HG03432 (cell line): ENCODE data around the gene SIRPB1.
"Not testable (repeated sequence)": the region's sequence is repeated elsewhere in the genome, so short reads cannot be mapped to it uniquely, and the experiment has no call there.

Experiments
- ATAC-seq: cut with Tn5 transposase; IDR thresholded peaks from one replicate; pipeline ENCODE4 v1.9.1; 2021; ENCODE audit warnings: mild to moderate bottlenecking, moderate library complexity; ENCODE audit not compliant: unreplicated experiment

SIRPB1 gene

GRCh38 chr20:1619861-1620444 is at the start of gene SIRPB1:
SIRPB1 (minus strand) TSS chr20:1620009; CDS start chr20:1619944, 65 bp downstream.
- no peak for ATAC-seq

- no peak for ATAC-seq
Observed at GRCh38 chr20:1669304-1669703, 49.5 kb upstream of the SIRPB1 start.

- ATAC-seq = no peak
Observed at GRCh38 chr20:1667502-1668085, 47.8 kb upstream of the SIRPB1 start.

GRCh38 chr20:1666802-1667201 is 47.0 kb upstream of the SIRPB1 start:
- no peak for ATAC-seq

GRCh38 chr20:1665345-1665744 is 45.5 kb upstream of the SIRPB1 start:
- ATAC-seq = no peak

GRCh38 chr20:1664911-1665310 is 45.1 kb upstream of the SIRPB1 start:
- no peak for ATAC-seq

GRCh38 chr20:1663917-1664316 is 44.1 kb upstream of the SIRPB1 start:
- no peak for ATAC-seq

GRCh38 chr20:1661542-1662299 is 41.9 kb upstream of the SIRPB1 start:
- no peak for ATAC-seq

- no peak for ATAC-seq
Observed at GRCh38 chr20:1660246-1660645, 40.4 kb upstream of the SIRPB1 start.

GRCh38 chr20:1657556-1658334 is 37.9 kb upstream of the SIRPB1 start, which contains the start of gene SIRPG:
SIRPG (minus strand) TSS chr20:1657779; CDS start chr20:1657714, 65 bp downstream.
- ATAC-seq = no peak

GRCh38 chr20:1656844-1657243 is 37.0 kb upstream of the SIRPB1 start:
- ATAC-seq = no peak

- ATAC-seq = no peak
Observed at GRCh38 chr20:1654996-1655395, 35.2 kb upstream of the SIRPB1 start.

- ATAC-seq = no peak
Observed at GRCh38 chr20:1652960-1653359, 33.2 kb upstream of the SIRPB1 start.

- ATAC-seq = no peak
Observed at GRCh38 chr20:1652104-1652503, 32.3 kb upstream of the SIRPB1 start.

- no peak for ATAC-seq
Observed at GRCh38 chr20:1651268-1652058, 31.7 kb upstream of the SIRPB1 start.

- ATAC-seq = no peak
Observed at GRCh38 chr20:1648101-1648500, 28.3 kb upstream of the SIRPB1 start.

- ATAC-seq = no peak
Observed at GRCh38 chr20:1646975-1647431, 27.2 kb upstream of the SIRPB1 start.

- ATAC-seq = no peak
Observed at GRCh38 chr20:1644101-1644962, 24.5 kb upstream of the SIRPB1 start.

GRCh38 chr20:1638643-1639042 is 18.8 kb upstream of the SIRPB1 start:
- ATAC-seq = not testable (repeated sequence)
